ENCODE data around the gene AADACL4. TPM values are rescaled to one million over a fixed set of nuclear protein-coding genes. Genes with fewer than 3 reads are reported as not detected.

The AADACL4 gene
- polyA plus RNA-seq, 1 donor (not counting 4 experiments of a cell fraction or from before 2014, with no cell fraction given): not detected

DNA sequence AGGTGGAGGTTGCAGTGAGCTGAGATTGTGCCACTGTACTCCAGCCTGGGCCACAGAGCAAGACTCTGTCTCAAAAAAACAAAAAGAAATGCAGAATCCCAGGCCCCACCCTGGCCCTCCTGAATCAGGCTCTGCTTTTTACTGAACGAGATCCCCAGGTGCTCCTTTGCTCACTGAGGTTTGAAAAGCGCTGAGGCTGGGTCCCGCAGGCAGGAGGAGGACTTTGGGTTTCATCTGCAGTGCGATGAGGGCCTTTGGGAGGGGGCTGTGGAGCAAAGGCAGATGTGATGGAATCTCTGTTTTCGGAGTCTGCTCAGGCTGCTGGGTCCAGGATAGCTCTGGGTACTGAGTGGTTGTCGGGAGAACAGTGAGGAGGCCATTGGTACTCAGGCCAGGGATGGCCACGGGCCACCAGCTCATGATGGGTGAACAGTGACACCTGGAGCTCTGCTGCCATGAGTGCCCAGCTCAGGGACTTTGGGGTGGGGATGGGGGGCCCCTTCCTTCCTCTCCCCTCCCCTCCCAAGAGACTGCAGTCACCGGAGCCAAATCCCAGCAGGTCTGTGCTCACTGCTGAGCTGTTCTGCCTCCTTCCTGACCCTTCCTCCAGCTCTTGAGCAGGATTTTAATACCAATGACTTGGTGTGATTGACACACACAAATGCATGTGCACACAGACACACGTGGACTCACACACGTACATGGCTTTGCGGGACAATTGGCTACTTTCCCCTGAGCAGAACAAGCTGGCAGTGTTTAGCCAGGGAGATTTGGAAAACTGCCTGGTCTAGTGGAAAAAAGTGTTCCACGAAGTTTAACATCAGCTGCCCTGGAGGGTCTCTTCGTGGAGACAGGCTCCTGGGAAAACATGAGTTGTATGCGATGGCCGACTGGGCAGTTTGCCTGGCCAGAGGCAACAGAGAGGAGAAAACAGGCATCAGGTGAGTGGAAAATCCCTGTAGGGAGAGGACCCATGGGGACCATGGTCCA lies 22.2 kb upstream of the AADACL4 start:
- DNase-seq (ENCODE audit: low read depth, low spot score): no peak
- TF ChIP-seq, protein P1, sequence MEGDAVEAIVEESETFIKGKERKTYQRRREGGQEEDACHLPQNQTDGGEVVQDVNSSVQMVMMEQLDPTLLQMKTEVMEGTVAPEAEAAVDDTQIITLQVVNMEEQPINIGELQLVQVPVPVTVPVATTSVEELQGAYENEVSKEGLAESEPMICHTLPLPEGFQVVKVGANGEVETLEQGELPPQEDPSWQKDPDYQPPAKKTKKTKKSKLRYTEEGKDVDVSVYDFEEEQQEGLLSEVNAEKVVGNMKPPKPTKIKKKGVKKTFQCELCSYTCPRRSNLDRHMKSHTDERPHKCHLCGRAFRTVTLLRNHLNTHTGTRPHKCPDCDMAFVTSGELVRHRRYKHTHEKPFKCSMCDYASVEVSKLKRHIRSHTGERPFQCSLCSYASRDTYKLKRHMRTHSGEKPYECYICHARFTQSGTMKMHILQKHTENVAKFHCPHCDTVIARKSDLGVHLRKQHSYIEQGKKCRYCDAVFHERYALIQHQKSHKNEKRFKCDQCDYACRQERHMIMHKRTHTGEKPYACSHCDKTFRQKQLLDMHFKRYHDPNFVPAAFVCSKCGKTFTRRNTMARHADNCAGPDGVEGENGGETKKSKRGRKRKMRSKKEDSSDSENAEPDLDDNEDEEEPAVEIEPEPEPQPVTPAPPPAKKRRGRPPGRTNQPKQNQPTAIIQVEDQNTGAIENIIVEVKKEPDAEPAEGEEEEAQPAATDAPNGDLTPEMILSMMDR (optimal IDR thresholded peaks at IDR 0.05 in 1 of 3, IDR thresholded peaks at IDR 0.05 in 1 of 3, conservative IDR thresholded peaks at IDR 0.05 in 1 of 3; ENCODE audit: extremely low read depth in 1 of 3, insufficient read depth in 2 of 3, low read length in 3 of 3): peak in 1 of 3 experiments; percentile 24
- no peak for TF ChIP-seq EZH2 (IDR thresholded peaks at IDR 0.05; ENCODE audit: low read length)
- Histone ChIP-seq H4K20me1 (ENCODE audit: control insufficient read depth, extremely low read depth, insufficient read depth, low read length) (no peaks in the 10 kb centered on the region), H3K4me2 (ENCODE audit: control insufficient read depth, extremely low read depth, insufficient read depth, low read depth, low read length) (no peak overlapping the region), H2AFZ (ENCODE audit: control insufficient read depth, low read length) (no peak overlapping the region), H3K27ac (ENCODE audit: control insufficient read depth, insufficient read depth, low read length) (no peak overlapping the region), H3K9me3 (ENCODE audit: control insufficient read depth, low read depth, low read length) (no peaks in the 10 kb centered on the region), H3K27me3 (ENCODE audit: control insufficient read depth, extremely low read depth, insufficient read depth, low read length) (peaks cover 3% of the 10 kb centered on the region), H3K4me3 (ENCODE audit: control insufficient read depth in 2 of 3, extremely low read depth in 1 of 3, insufficient read depth in 2 of 3, low read depth in 1 of 3, low read length in 3 of 3) (no peak overlapping the region), H3K4me1 (ENCODE audit: control insufficient read depth, extremely low read depth, insufficient read depth, low read length) (peaks cover 17% of the 10 kb centered on the region), H3K79me2 (ENCODE audit: control insufficient read depth, insufficient read depth, low read length) (peaks cover 4% of the 10 kb centered on the region), H3K9ac (ENCODE audit: control insufficient read depth, extremely low read depth, insufficient read depth, low read length) (no peak overlapping the region), H3K9me1 (ENCODE audit: control insufficient read depth, extremely low read depth, insufficient read depth, low read length) (peaks cover 2% of the 10 kb centered on the region), H3K36me3 (ENCODE audit: control insufficient read depth in 2 of 2, extremely low read depth in 1 of 2, insufficient read depth in 2 of 2, low read length in 2 of 2) (no peaks in the 10 kb centered on the region)
- no peak for FAIRE-seq
- dilution Hi-C loops (cut with MboI; ENCODE audit: extremely low pct_ligation_motif_present, low sequenced_read_pairs): no loop called here

DNA sequence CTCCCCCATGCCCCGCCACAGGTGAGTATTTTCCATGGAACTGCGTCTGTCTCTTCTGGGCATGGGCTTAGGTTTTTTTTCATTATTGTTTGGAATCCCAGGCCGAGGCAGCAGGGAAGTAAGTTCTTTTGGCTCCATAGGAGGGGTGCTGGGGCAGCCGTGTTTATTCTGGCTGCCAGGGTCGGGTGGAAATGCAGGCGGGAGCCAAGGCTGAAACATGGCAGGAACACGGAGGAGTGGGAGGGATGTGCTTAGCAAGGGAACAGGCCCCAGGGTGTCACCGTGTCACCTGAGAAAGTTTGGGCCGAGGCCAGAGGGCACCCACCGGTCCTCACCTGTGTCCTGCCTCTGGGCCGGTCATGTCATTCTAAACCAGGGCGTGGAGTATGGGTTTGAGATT lies 21.4 kb upstream of the AADACL4 start:
- DNase-seq (ENCODE audit: low read depth, low spot score) (no peak), FAIRE-seq (no peak)
- H2AFZ ChIP-seq (ENCODE audit: control insufficient read depth, low read length): no peak overlapping the region
- no peak overlapping the region for H3K4me3 ChIP-seq (ENCODE audit: control insufficient read depth in 2 of 3, extremely low read depth in 1 of 3, insufficient read depth in 2 of 3, low read depth in 1 of 3, low read length in 3 of 3)
- H3K27ac ChIP-seq (ENCODE audit: control insufficient read depth, insufficient read depth, low read length): no peak overlapping the region
- no peak overlapping the region for H3K9ac ChIP-seq (ENCODE audit: control insufficient read depth, extremely low read depth, insufficient read depth, low read length)
- no peaks in the 10 kb centered on the region for H4K20me1 ChIP-seq (ENCODE audit: control insufficient read depth, extremely low read depth, insufficient read depth, low read length)
- dilution Hi-C loops (cut with MboI; ENCODE audit: extremely low pct_ligation_motif_present, low sequenced_read_pairs): no loop called here
- H3K79me2 ChIP-seq (ENCODE audit: control insufficient read depth, insufficient read depth, low read length): no peaks in the 10 kb centered on the region
- no peak overlapping the region for H3K4me2 ChIP-seq (ENCODE audit: control insufficient read depth, extremely low read depth, insufficient read depth, low read depth, low read length)
- no peaks in the 10 kb centered on the region for H3K9me3 ChIP-seq (ENCODE audit: control insufficient read depth, low read depth, low read length)
- peaks cover 3% of the 10 kb centered on the region for H3K27me3 ChIP-seq (ENCODE audit: control insufficient read depth, extremely low read depth, insufficient read depth, low read length)
- H3K4me1 ChIP-seq (ENCODE audit: control insufficient read depth, extremely low read depth, insufficient read depth, low read length): peaks cover 17% of the 10 kb centered on the region
- H3K9me1 ChIP-seq (ENCODE audit: control insufficient read depth, extremely low read depth, insufficient read depth, low read length): peaks cover 2% of the 10 kb centered on the region
- no peaks in the 10 kb centered on the region for H3K36me3 ChIP-seq (ENCODE audit: control insufficient read depth in 2 of 2, extremely low read depth in 1 of 2, insufficient read depth in 2 of 2, low read length in 2 of 2)
- no peak for TF ChIP-seq EZH2 (IDR thresholded peaks at IDR 0.05; ENCODE audit: low read length)
- TF ChIP-seq, protein P1 (optimal IDR thresholded peaks at IDR 0.05 in 1 of 3, IDR thresholded peaks at IDR 0.05 in 1 of 3, conservative IDR thresholded peaks at IDR 0.05 in 1 of 3; ENCODE audit: extremely low read depth in 1 of 3, insufficient read depth in 2 of 3, low read length in 3 of 3): no peak

Measured in keratinocyte (primary cell).